HL-60 (cell line): ENCODE data around the gene RHBDD3.

ENCODE experiments used
- DNase-seq, 2 experiments: peaks; one replicate each; pipeline ENCODE4 v3.0.0-alpha.2; 2010 to 2020; ENCODE audit warnings: low read depth in 1 of 2, low spot score in 1 of 2
- H3K27ac ChIP-seq: fragments of 250-450 bp; sonication (Bioruptor Pico); replicated peaks from 2 replicates; pipeline ENCODE4 v1.5.1; 2020; ENCODE audit warnings: mild to moderate bottlenecking, moderate library complexity
- H3K27me3 ChIP-seq: fragments of 250-450 bp; sonication (Bioruptor Pico); 2 replicates; pipeline ENCODE4 v1.5.1; 2021; ENCODE audit warnings: mild to moderate bottlenecking, moderate library complexity; ENCODE audit not compliant: insufficient read depth, poor library complexity, severe bottlenecking
- H3K4me3 ChIP-seq: replicated peaks from 2 replicates; pipeline ENCODE4 v1.5.1; 2011; ENCODE audit warnings: mild to moderate bottlenecking, control low read depth, low read length; ENCODE audit not compliant: insufficient read depth
- GABPA ChIP-seq: IDR thresholded peaks from 2 replicates; pipeline ENCODE4 v1.6.1; 2012; ENCODE audit warnings: low read depth
- POLR2AphosphoS5 ChIP-seq: IDR thresholded peaks from 2 replicates; pipeline ENCODE4 v1.6.1; 2012; ENCODE audit warnings: low read depth
- SPI1 ChIP-seq: IDR thresholded peaks from 2 replicates; pipeline ENCODE4 v1.6.1; 2012; ENCODE audit warnings: low read depth, mild to moderate bottlenecking, borderline replicate concordance
- TF ChIP-seq, protein P1 (sequence below): IDR thresholded peaks from 2 replicates; pipeline ENCODE4 v1.6.1; 2012; ENCODE audit warnings: low read depth; ENCODE audit not compliant: insufficient replicate concordance
- TF ChIP-seq, protein P2 (sequence below): IDR thresholded peaks from one replicate; pipeline ENCODE4 v1.5.1; 2011; ENCODE audit warnings: low read length, control low read depth, inconsistent platforms; ENCODE audit not compliant: insufficient read depth

The RHBDD3 gene

DNA sequence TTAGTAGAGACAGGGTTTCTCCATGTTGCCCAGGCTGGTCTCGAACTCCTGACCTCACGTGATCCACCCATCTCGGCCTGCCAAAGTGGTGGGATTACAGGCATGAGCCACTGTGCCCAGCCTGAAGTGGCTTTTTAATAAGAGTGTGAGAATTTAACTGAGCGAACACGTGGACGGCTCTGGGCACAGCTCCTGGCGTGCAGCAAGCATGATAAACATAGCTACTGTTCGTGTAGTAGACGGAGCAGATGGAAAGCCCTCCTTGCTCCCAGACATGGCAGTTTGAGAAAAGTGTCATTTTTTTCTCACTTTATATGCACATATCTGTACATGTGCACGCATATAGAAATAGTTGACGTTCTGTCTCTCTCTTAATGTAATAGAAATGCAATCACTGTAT lies 55.0 kb downstream of the RHBDD3 start:
- no peak overlapping the region for H3K27ac ChIP-seq
- TF ChIP-seq SPI1 (no peak), GABPA (no peak), POLR2AphosphoS5 (no peak)
- TF ChIP-seq, protein P1, sequence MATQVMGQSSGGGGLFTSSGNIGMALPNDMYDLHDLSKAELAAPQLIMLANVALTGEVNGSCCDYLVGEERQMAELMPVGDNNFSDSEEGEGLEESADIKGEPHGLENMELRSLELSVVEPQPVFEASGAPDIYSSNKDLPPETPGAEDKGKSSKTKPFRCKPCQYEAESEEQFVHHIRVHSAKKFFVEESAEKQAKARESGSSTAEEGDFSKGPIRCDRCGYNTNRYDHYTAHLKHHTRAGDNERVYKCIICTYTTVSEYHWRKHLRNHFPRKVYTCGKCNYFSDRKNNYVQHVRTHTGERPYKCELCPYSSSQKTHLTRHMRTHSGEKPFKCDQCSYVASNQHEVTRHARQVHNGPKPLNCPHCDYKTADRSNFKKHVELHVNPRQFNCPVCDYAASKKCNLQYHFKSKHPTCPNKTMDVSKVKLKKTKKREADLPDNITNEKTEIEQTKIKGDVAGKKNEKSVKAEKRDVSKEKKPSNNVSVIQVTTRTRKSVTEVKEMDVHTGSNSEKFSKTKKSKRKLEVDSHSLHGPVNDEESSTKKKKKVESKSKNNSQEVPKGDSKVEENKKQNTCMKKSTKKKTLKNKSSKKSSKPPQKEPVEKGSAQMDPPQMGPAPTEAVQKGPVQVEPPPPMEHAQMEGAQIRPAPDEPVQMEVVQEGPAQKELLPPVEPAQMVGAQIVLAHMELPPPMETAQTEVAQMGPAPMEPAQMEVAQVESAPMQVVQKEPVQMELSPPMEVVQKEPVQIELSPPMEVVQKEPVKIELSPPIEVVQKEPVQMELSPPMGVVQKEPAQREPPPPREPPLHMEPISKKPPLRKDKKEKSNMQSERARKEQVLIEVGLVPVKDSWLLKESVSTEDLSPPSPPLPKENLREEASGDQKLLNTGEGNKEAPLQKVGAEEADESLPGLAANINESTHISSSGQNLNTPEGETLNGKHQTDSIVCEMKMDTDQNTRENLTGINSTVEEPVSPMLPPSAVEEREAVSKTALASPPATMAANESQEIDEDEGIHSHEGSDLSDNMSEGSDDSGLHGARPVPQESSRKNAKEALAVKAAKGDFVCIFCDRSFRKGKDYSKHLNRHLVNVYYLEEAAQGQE, result no peak
- TF ChIP-seq, protein P2, sequence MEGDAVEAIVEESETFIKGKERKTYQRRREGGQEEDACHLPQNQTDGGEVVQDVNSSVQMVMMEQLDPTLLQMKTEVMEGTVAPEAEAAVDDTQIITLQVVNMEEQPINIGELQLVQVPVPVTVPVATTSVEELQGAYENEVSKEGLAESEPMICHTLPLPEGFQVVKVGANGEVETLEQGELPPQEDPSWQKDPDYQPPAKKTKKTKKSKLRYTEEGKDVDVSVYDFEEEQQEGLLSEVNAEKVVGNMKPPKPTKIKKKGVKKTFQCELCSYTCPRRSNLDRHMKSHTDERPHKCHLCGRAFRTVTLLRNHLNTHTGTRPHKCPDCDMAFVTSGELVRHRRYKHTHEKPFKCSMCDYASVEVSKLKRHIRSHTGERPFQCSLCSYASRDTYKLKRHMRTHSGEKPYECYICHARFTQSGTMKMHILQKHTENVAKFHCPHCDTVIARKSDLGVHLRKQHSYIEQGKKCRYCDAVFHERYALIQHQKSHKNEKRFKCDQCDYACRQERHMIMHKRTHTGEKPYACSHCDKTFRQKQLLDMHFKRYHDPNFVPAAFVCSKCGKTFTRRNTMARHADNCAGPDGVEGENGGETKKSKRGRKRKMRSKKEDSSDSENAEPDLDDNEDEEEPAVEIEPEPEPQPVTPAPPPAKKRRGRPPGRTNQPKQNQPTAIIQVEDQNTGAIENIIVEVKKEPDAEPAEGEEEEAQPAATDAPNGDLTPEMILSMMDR, result no peak
- H3K27me3 ChIP-seq, result no peaks in the 10 kb centered on the region
- DNase-seq, result no peak
- no peak overlapping the region for H3K4me3 ChIP-seq

DNA sequence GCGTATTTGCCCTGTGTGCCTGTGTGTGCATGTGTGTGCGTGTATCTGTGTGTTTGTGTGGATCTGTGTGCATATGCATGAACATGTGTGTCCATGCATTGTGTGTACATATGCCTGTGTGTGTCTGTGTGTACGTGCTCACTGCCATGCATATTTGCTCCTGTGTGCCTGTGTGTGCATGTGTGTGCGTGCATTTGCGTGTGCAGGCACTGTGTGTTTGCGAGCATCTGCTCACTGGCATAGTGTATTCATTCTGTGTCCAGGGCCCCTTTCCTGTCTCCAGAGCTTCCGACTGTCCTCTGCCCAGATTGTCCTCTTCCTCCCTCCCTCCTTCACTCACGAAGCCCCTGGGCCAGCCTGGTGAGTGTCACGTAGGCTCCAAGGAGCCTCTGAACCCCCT lies 56.3 kb downstream of the RHBDD3 start:
- no peak for DNase-seq
- TF ChIP-seq, protein P2, result no peak
- TF ChIP-seq GABPA (no peak), POLR2AphosphoS5 (no peak), SPI1 (no peak)
- TF ChIP-seq, protein P1, result no peak
- Histone ChIP-seq H3K4me3 (no peak overlapping the region), H3K27me3 (no peaks in the 10 kb centered on the region), H3K27ac (no peak overlapping the region)

DNA sequence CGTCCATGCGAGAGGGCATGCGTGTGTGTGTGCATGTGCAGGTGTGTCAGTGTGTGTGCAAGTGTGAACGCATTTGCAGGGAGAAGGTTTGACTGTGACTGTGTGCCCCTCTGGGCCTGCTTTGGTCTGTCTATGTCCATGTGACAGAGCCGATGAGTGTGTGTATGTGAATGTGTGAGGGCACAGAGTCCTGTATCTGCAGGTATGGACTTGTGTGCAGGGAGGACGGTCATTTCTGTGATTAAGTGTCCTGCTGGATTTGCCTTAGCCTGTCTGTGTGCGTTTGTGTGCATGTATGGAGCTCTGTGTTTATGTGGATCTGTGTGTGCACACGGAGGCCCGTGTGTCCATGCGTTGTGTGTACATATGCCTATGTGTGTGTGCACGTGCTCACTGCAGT lies 56.7 kb downstream of the RHBDD3 start:
- no peak for DNase-seq
- H3K4me3 ChIP-seq, result no peak overlapping the region
- no peaks in the 10 kb centered on the region for H3K27me3 ChIP-seq
- TF ChIP-seq GABPA (no peak), POLR2AphosphoS5 (no peak), SPI1 (no peak)
- TF ChIP-seq, protein P2, result no peak
- TF ChIP-seq, protein P1, result no peak
- no peak overlapping the region for H3K27ac ChIP-seq
